ENCODE data around the gene SNAPC4. TPM values are rescaled to one million over a fixed set of nuclear protein-coding genes. Genes with fewer than 3 reads are reported as not detected.
A peak's percentile ranks its signal among the peaks of the same experiment; 100 is the strongest.

SNAPC4 gene
- total and polyA plus RNA-seq, 9 of the 15 experiments (the other 6 are each of a cell fraction or from before 2014, with no cell fraction given), result 0.21 to 21.8 (median 8.8) TPM

GRCh38 chr9:136410500-136411287 is 10.7 kb upstream of the SNAPC4 start, which contains the start of the genes ENTR1 and PMPCA (continued):
- TF ChIP-seq, protein P1, sequence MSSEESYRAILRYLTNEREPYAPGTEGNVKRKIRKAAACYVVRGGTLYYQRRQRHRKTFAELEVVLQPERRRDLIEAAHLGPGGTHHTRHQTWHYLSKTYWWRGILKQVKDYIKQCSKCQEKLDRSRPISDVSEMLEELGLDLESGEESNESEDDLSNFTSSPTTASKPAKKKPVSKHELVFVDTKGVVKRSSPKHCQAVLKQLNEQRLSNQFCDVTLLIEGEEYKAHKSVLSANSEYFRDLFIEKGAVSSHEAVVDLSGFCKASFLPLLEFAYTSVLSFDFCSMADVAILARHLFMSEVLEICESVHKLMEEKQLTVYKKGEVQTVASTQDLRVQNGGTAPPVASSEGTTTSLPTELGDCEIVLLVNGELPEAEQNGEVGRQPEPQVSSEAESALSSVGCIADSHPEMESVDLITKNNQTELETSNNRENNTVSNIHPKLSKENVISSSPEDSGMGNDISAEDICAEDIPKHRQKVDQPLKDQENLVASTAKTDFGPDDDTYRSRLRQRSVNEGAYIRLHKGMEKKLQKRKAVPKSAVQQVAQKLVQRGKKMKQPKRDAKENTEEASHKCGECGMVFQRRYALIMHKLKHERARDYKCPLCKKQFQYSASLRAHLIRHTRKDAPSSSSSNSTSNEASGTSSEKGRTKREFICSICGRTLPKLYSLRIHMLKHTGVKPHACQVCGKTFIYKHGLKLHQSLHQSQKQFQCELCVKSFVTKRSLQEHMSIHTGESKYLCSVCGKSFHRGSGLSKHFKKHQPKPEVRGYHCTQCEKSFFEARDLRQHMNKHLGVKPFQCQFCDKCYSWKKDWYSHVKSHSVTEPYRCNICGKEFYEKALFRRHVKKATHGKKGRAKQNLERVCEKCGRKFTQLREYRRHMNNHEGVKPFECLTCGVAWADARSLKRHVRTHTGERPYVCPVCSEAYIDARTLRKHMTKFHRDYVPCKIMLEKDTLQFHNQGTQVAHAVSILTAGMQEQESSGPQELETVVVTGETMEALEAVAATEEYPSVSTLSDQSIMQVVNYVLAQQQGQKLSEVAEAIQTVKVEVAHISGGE (CRISPR knock-in tag; IDR thresholded peaks at IDR 0.05), result peak in 1 of 3 experiments; percentile 57; a peak in 2 of 6 replicates
- TF ChIP-seq STAT5B (CRISPR knock-in tag; IDR thresholded peaks at IDR 0.05) (no peak), POLR2A (conservative IDR thresholded peaks at IDR 0.05) (peak; percentile 94), GTF3C2 (IDR thresholded peaks at IDR 0.05; ENCODE audit: borderline replicate concordance, extremely low read depth, insufficient read length) (no peak), MLLT1 (IDR thresholded peaks at IDR 0.05) (no peak), ZNF282 (CRISPR knock-in tag; IDR thresholded peaks at IDR 0.05) (no peak), FIP1L1 (IDR thresholded peaks at IDR 0.05; ENCODE audit: low read depth, low read length, poor library complexity, severe bottlenecking) (peak; percentile 31), SRF (CRISPR knock-in tag; IDR thresholded peaks at IDR 0.05) (no peak), ZNF124 (CRISPR knock-in tag; IDR thresholded peaks at IDR 0.05) (no peak), DLX4 (CRISPR knock-in tag; IDR thresholded peaks at IDR 0.05) (no peak), PPARD (CRISPR knock-in tag; IDR thresholded peaks at IDR 0.05) (no peak), RB1 (IDR thresholded peaks at IDR 0.05; ENCODE audit: low read depth) (no peak), HMGXB4 (CRISPR knock-in tag; IDR thresholded peaks at IDR 0.05) (no peak; the same call in 1 of the 2 replicates), CBFA2T3 (IDR thresholded peaks at IDR 0.05) (no peak), TRIM24 (IDR thresholded peaks at IDR 0.05) (no peak), HNRNPH1 (optimal IDR thresholded peaks at IDR 0.05; ENCODE audit: low read depth, low read length) (no peak)
- TF ChIP-seq, protein P2, sequence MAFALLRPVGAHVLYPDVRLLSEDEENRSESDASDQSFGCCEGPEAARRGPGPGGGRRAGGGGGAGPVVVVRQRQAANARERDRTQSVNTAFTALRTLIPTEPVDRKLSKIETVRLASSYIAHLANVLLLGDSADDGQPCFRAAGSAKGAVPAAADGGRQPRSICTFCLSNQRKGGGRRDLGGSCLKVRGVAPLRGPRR (CRISPR knock-in tag; IDR thresholded peaks at IDR 0.05), result no peak
